GM23248 (cell line): Measurements from ENCODE around the gene CEACAM16.

ENCODE experiments used
- EZH2 ChIP-seq: fragments of 200-600 bp; sonication (generic); IDR thresholded peaks from 2 replicates; pipeline ENCODE4 v1.6.1; 2018; ENCODE audit warnings: antibody characterized with exemption, mild to moderate bottlenecking; ENCODE audit not compliant: insufficient read depth, poor library complexity, severe bottlenecking
- EZH2phosphoT487 ChIP-seq: fragments of 200-600 bp; sonication (generic); IDR thresholded peaks from 2 replicates; pipeline ENCODE4 v1.6.1; 2018; ENCODE audit warnings: antibody characterized with exemption, moderate library complexity, mild to moderate bottlenecking, low read depth; ENCODE audit not compliant: insufficient read depth

DNA sequence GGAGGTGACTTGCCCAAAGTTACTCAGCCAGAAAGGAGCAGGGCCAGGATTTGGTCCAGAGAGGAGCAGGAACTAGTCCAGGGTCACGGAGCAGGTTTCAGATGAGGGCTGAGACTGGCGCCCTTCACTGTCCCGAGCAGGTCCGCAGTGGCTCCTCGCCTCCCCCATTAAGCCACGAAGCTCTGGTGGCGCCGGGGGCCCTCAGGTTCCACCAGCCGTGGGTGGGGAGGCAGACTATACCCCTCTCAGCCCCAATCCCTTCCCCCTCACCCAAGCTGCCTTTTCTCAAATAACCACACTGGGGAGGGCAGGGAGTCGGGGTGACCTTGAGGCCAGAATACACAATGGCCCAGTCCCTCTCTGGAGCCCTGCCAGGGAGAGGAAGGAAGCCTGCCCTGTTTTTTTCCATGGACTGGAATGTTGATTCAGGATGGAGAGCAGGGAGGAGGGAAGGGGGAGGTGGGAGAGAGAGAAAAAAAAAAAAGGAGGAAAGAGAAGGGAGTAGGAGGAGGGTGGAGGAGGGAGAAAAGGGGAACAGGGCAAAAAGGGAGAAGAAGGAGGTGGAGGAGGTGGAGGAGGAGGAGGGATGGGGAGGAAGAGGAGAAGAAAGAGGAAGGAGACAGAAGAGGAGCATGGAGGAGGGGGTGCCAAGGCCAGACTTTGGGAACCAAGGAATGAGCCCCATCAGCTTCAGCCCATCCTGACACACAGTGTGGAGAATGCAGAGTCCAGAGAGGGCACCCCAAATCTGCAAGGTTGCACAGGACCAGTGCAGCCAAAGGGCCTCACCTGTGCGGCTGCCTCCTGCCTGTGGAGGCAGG, 19.7 kb downstream of the CEACAM16 start:
- TF ChIP-seq EZH2phosphoT487 (no peak), EZH2 (no peak)
